ENCODE measurements around the gene INPP5A. TPM values are rescaled to one million over a fixed set of nuclear protein-coding genes. Genes with fewer than 3 reads are reported as not detected.

INPP5A gene
- total RNA-seq, 1 experiment from 2014 or later, result 12.3 TPM

GRCh38 chr10:132744839-132745238 lies 207.3 kb downstream of the INPP5A start:
- H3K27me3 ChIP-seq (ENCODE audit: insufficient read depth, low read length), result no peaks in the 10 kb centered on the region
- H3K4me3 ChIP-seq (replicated peaks in 1 of 2; ENCODE audit: low read depth in 1 of 2, low read length in 2 of 2), result no peak overlapping the region
- no peak overlapping the region for H2AFZ ChIP-seq (ENCODE audit: low read depth, low read length, poor library complexity, severe bottlenecking)
- no peak overlapping the region for H3K9ac ChIP-seq (ENCODE audit: low read length)
- H3K79me2 ChIP-seq (ENCODE audit: insufficient read depth, low read length), result no peaks in the 10 kb centered on the region
- no peaks in the 10 kb centered on the region for H3K36me3 ChIP-seq (ENCODE audit: control insufficient read depth in 1 of 2, insufficient read depth in 2 of 2, low read length in 2 of 2)
- H3K4me2 ChIP-seq (ENCODE audit: low read length), result no peak overlapping the region
- no peaks in the 10 kb centered on the region for H3K4me1 ChIP-seq (ENCODE audit: control insufficient read depth in 1 of 2, insufficient read depth in 2 of 2, low read length in 2 of 2)
- ATAC-seq (no peak), DNase-seq (ENCODE audit: low read depth, low spot score) (no peak)
- no peak overlapping the region for H3K27ac ChIP-seq (ENCODE audit: low read depth, low read length)
- no TSS peak for BruUV-seq (replicated peaks)
- POLR2A ChIA-PET, result no interaction called here
- TF ChIP-seq CBX3 (IDR thresholded peaks at IDR 0.05; ENCODE audit: low read depth) (no peak), ZFX (IDR thresholded peaks at IDR 0.05) (no peak), ZNF274 (IDR thresholded peaks at IDR 0.05; ENCODE audit: low read depth, low read length) (no peak), POLR2A (IDR thresholded peaks at IDR 0.05; ENCODE audit: borderline replicate concordance, extremely low read depth, insufficient read depth, insufficient read length) (no peak), YY1 (IDR thresholded peaks at IDR 0.05; ENCODE audit: extremely low read depth, insufficient replicate concordance, low read depth, low read length) (no peak), EGR1 (IDR thresholded peaks at IDR 0.05; ENCODE audit: low read depth) (no peak), CTCF (IDR thresholded peaks at IDR 0.05 in 2 of 3, conservative IDR thresholded peaks at IDR 0.05 in 1 of 3; ENCODE audit: borderline replicate concordance in 1 of 3, insufficient read depth in 1 of 3, low read depth in 2 of 3, low read length in 2 of 3) (no peak), REST (IDR thresholded peaks at IDR 0.05; ENCODE audit: low read depth) (no peak), SRF (IDR thresholded peaks at IDR 0.05; ENCODE audit: low read depth) (no peak), JUND (IDR thresholded peaks at IDR 0.05) (no peak), ZBTB33 (IDR thresholded peaks at IDR 0.05; ENCODE audit: extremely low read depth, insufficient replicate concordance, low read length) (no peak)
- RAD21 ChIA-PET (ENCODE audit: low non-redundant PET in 1 of 2, low total read pairs in 2 of 2, uncharacterized antibody in 2 of 2, unreplicated experiment in 2 of 2), result no interaction called here
- intact Hi-C loops (cut with micrococcal nuclease), result no loop called here
- H3K9me3 ChIP-seq (ENCODE audit: control insufficient read depth in 1 of 2, insufficient read depth in 1 of 2, low read depth in 1 of 2, low read length in 2 of 2), result no peaks in the 10 kb centered on the region
- no peaks in the 10 kb centered on the region for H4K20me1 ChIP-seq (ENCODE audit: insufficient read depth)
- CTCF ChIA-PET, result no interaction called here
- no peaks in the 10 kb centered on the region for H3K9me2 ChIP-seq (ENCODE audit: insufficient read depth)
